ENCODE results near the gene DDX41. TPM values are rescaled to one million over a fixed set of nuclear protein-coding genes. Genes with fewer than 3 reads are reported as not detected.

The DDX41 gene
- total and polyA plus RNA-seq, 2 experiments from 2014 or later: 67.9 to 117 TPM

DNA sequence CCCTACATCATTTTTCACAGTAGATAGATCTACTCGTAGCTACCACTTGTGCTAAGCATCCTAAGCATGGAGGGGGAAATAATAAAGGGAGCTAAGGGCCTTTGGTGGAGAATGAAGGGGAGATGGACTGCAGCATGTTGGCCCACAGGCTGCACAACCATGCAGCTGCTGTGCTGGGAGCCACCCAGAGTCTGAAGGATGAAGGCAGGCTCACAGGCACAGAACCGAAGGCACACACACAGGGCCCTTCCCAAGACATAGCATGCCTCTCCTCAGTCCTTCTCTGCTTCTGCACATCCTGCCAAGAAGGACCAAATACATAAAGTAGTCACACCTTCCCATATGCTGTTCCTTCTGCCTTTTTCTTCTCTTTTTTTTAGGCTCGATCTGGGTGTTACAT lies 31.0 kb upstream of the DDX41 start:
- 51 to 62% methylated on average over 3 of the region's 3 CpGs for WGBS, 2 experiments (ENCODE audit: low coverage in 1 of 2, low lambda C conversion rate in 2 of 2, missing lambda C conversion rate in 2 of 2)
- peaks cover 42% of the 10 kb centered on the region for H3K4me1 ChIP-seq (ENCODE audit: insufficient read depth)
- no peak for TF ChIP-seq EZH2 (IDR thresholded peaks at IDR 0.05; ENCODE audit: insufficient read depth, poor library complexity, severe bottlenecking)
- TF ChIP-seq EZH2phosphoT487 (IDR thresholded peaks at IDR 0.05; ENCODE audit: insufficient read depth, low read depth): no peak
- no peak overlapping the region for H3K4me2 ChIP-seq (ENCODE audit: unreplicated experiment)
- H3K9me3 ChIP-seq (ENCODE audit: low read depth): no peaks in the 10 kb centered on the region
- in situ Hi-C loops (cut with MboI): no loop called here
- H3K9me2 ChIP-seq (ENCODE audit: insufficient read depth): peaks cover 3% of the 10 kb centered on the region; the same call in 1 of the 2 replicates
- peaks cover 79% of the 10 kb centered on the region for H3K79me2 ChIP-seq (ENCODE audit: insufficient read depth)
- 0 out of 2 replicates have a peak, but pooled peaks cover 4% of the 10 kb centered on the region for H3K36me3 ChIP-seq (ENCODE audit: low read depth)
- H3F3A ChIP-seq (ENCODE audit: insufficient read depth): peaks cover 52% of the 10 kb centered on the region
- H3K27ac ChIP-seq: no peak overlapping the region
- DNase-seq: no peak
- H3K4me3 ChIP-seq: no peak overlapping the region
- H3K9ac ChIP-seq: no peak overlapping the region
- H2AFZ ChIP-seq: no peak overlapping the region
- peaks cover 8% of the 10 kb centered on the region for H4K20me1 ChIP-seq (ENCODE audit: insufficient read depth)
- H3K27me3 ChIP-seq (replicated peaks; ENCODE audit: insufficient read depth): no peaks in the 10 kb centered on the region

- Histone ChIP-seq H3F3A (ENCODE audit: insufficient read depth) (peaks cover 41% of the 10 kb centered on the region), H3K9me2 (ENCODE audit: insufficient read depth) (peaks cover 3% of the 10 kb centered on the region; the same call in 1 of the 2 replicates), H3K36me3 (ENCODE audit: low read depth) (no peaks in the 10 kb centered on the region), H3K4me3 (peak overlapping the region; percentile 24; the same call in 1 of the 2 replicates), H4K20me1 (ENCODE audit: insufficient read depth) (peaks cover 3% of the 10 kb centered on the region; the same call in 1 of the 2 replicates), H3K9ac (peak overlapping the region; percentile 64), H3K4me1 (ENCODE audit: insufficient read depth) (peaks cover 33% of the 10 kb centered on the region), H2AFZ (no peak overlapping the region), H3K79me2 (ENCODE audit: insufficient read depth) (peaks cover 79% of the 10 kb centered on the region), H3K27ac (peak overlapping the region; percentile 94), H3K4me2 (ENCODE audit: unreplicated experiment) (peak overlapping the region; percentile 76), H3K27me3 (replicated peaks; ENCODE audit: insufficient read depth) (no peaks in the 10 kb centered on the region), H3K9me3 (ENCODE audit: low read depth) (no peaks in the 10 kb centered on the region)
- TF ChIP-seq EZH2 (IDR thresholded peaks at IDR 0.05; ENCODE audit: insufficient read depth, poor library complexity, severe bottlenecking): no peak
- peak; percentile 62; the same call in 1 of the 2 replicates for TF ChIP-seq EZH2phosphoT487 (IDR thresholded peaks at IDR 0.05; ENCODE audit: insufficient read depth, low read depth)
- WGBS, 2 experiments (ENCODE audit: low coverage in 1 of 2, low lambda C conversion rate in 2 of 2, missing lambda C conversion rate in 2 of 2): 0% methylated on average over 1 of the region's 1 CpG
- peak; percentile 97 for DNase-seq
- in situ Hi-C loops (cut with MboI): no loop called here
These were observed 29.5 kb upstream of the DDX41 start for GRCh38 chr5:177546258-177546741.

- H4K20me1 ChIP-seq (ENCODE audit: insufficient read depth): peaks cover 3% of the 10 kb centered on the region; the same call in 1 of the 2 replicates
- peak overlapping the region; percentile 76 for H3K4me2 ChIP-seq (ENCODE audit: unreplicated experiment)
- H3K4me1 ChIP-seq (ENCODE audit: insufficient read depth): peaks cover 33% of the 10 kb centered on the region
- TF ChIP-seq EZH2 (IDR thresholded peaks at IDR 0.05; ENCODE audit: insufficient read depth, poor library complexity, severe bottlenecking): no peak
- TF ChIP-seq EZH2phosphoT487 (IDR thresholded peaks at IDR 0.05; ENCODE audit: insufficient read depth, low read depth): no peak
- in situ Hi-C loops (cut with MboI): no loop called here
- H3K36me3 ChIP-seq (ENCODE audit: low read depth): no peaks in the 10 kb centered on the region
- no peaks in the 10 kb centered on the region for H3K9me3 ChIP-seq (ENCODE audit: low read depth)
- peak; percentile 92 for DNase-seq
- 2 to 6% methylated on average over 4 of the region's 4 CpGs for WGBS, 2 experiments (ENCODE audit: low coverage in 1 of 2, low lambda C conversion rate in 2 of 2, missing lambda C conversion rate in 2 of 2)
- peaks cover 79% of the 10 kb centered on the region for H3K79me2 ChIP-seq (ENCODE audit: insufficient read depth)
- no peak overlapping the region for H2AFZ ChIP-seq
- H3K27me3 ChIP-seq (replicated peaks; ENCODE audit: insufficient read depth): no peaks in the 10 kb centered on the region
- H3F3A ChIP-seq (ENCODE audit: insufficient read depth): peaks cover 43% of the 10 kb centered on the region
- H3K27ac ChIP-seq: peak overlapping the region; percentile 94
- H3K9me2 ChIP-seq (ENCODE audit: insufficient read depth): peaks cover 3% of the 10 kb centered on the region; the same call in 1 of the 2 replicates
- H3K9ac ChIP-seq: peak overlapping the region; percentile 70
- peak overlapping the region; percentile 24 for H3K4me3 ChIP-seq
These were observed 28.9 kb upstream of the DDX41 start for GRCh38 chr5:177545487-177546257.

DNA sequence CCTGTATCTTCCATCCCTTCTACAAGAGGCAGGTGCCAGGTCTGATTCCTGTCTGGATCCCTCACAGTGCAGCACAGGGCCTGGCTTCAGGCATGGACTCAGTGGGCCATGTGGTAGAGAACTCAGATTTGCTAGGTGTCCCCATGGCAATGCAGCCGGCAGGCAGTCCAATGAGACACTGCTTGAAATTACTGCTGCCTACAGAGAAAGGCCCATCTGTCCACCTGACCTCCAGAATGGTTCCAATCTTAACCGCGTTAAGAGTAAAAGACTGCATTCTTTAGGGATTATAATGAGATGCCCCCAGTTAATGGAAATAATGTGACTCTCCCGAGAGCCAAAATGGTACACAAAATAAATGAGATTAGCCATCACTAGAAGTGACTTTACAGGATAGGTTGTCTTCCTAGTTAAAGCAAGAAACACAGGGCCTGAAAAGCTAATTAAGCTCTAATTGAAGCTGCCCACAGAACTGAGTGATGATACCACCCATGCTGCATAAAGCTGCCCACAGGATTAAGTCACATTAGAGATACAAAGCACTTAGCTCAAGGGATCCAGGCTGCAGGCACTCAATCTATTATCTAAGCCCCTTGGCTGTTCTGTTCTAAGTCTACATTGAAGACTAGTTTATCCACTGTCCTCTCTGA lies 26.2 kb upstream of the DDX41 start:
- Histone ChIP-seq H3K9ac (no peak overlapping the region), H3K9me3 (ENCODE audit: low read depth) (no peaks in the 10 kb centered on the region), H2AFZ (no peak overlapping the region), H3K4me2 (ENCODE audit: unreplicated experiment) (no peak overlapping the region), H3K27me3 (replicated peaks; ENCODE audit: insufficient read depth) (no peaks in the 10 kb centered on the region), H3K9me2 (ENCODE audit: insufficient read depth) (peaks cover 3% of the 10 kb centered on the region; the same call in 1 of the 2 replicates), H3K79me2 (ENCODE audit: insufficient read depth) (peaks cover 74% of the 10 kb centered on the region), H3K36me3 (ENCODE audit: low read depth) (no peaks in the 10 kb centered on the region), H4K20me1 (ENCODE audit: insufficient read depth) (peaks cover under 1% of the 10 kb centered on the region; the same call in 1 of the 2 replicates), H3K4me1 (ENCODE audit: insufficient read depth) (peaks cover 57% of the 10 kb centered on the region), H3F3A (ENCODE audit: insufficient read depth) (peaks cover 58% of the 10 kb centered on the region), H3K4me3 (no peak overlapping the region), H3K27ac (no peak overlapping the region)
- DNase-seq: no peak
- WGBS, 2 experiments (ENCODE audit: low coverage in 1 of 2, low lambda C conversion rate in 2 of 2, missing lambda C conversion rate in 2 of 2): 96 to 99% methylated on average over 4 of the region's 4 CpGs
- TF ChIP-seq EZH2phosphoT487 (IDR thresholded peaks at IDR 0.05; ENCODE audit: insufficient read depth, low read depth) (no peak), EZH2 (IDR thresholded peaks at IDR 0.05; ENCODE audit: insufficient read depth, poor library complexity, severe bottlenecking) (no peak)
- in situ Hi-C loops (cut with MboI): no loop called here

Measured in GM23248 (cell line).